GM19397 (cell line): ENCODE results near the gene PTPDC1.
"Not testable (repeated sequence)": the region's sequence is repeated elsewhere in the genome, so short reads cannot be mapped to it uniquely, and the experiment has no call there.

Experiments
- ATAC-seq: cut with Tn5 transposase; IDR thresholded peaks from one replicate; pipeline ENCODE4 v1.9.1; 2021; ENCODE audit warnings: mild to moderate bottlenecking, moderate library complexity; ENCODE audit not compliant: unreplicated experiment

PTPDC1 gene

GRCh38 chr9:94086486-94087345, 2.5 kb downstream of the PTPDC1 start:
- ATAC-seq = no peak

- not testable (repeated sequence) for ATAC-seq
Measured at GRCh38 chr9:94094219-94095145, 10.2 kb downstream of the PTPDC1 start.

- ATAC-seq = no peak
Measured at GRCh38 chr9:94096819-94097577, 12.7 kb downstream of the PTPDC1 start.

- ATAC-seq = no peak
Measured at GRCh38 chr9:94097788-94098414, 13.6 kb downstream of the PTPDC1 start.

- no peak for ATAC-seq
Measured at GRCh38 chr9:94100152-94100879, 16.1 kb downstream of the PTPDC1 start.

GRCh38 chr9:94101162-94101853, 17.0 kb downstream of the PTPDC1 start:
- ATAC-seq = no peak

GRCh38 chr9:94108584-94108983, 24.3 kb downstream of the PTPDC1 start:
- ATAC-seq = no peak

- ATAC-seq = no peak
Measured at GRCh38 chr9:94110821-94111252, 26.6 kb downstream of the PTPDC1 start.

- ATAC-seq = no peak
Measured at GRCh38 chr9:94111446-94111845, 27.2 kb downstream of the PTPDC1 start.

- no peak for ATAC-seq
Measured at GRCh38 chr9:94112716-94113465, 28.6 kb downstream of the PTPDC1 start.

GRCh38 chr9:94120088-94120487, 35.8 kb downstream of the PTPDC1 start:
- not testable (repeated sequence) for ATAC-seq

GRCh38 chr9:94120854-94121376, 36.7 kb downstream of the PTPDC1 start:
- no peak for ATAC-seq

GRCh38 chr9:94126844-94127243, 42.6 kb downstream of the PTPDC1 start:
- ATAC-seq = no peak

- no peak for ATAC-seq
Measured at GRCh38 chr9:94127806-94128205, 43.5 kb downstream of the PTPDC1 start.

- no peak for ATAC-seq
Measured at GRCh38 chr9:94128580-94128979, 44.3 kb downstream of the PTPDC1 start.

- no peak for ATAC-seq
Measured at GRCh38 chr9:94134629-94135028, 50.4 kb downstream of the PTPDC1 start.

GRCh38 chr9:94135222-94135621, 51.0 kb downstream of the PTPDC1 start:
- no peak for ATAC-seq
